Sigmoid colon (tissue), 7 donors: ENCODE results near the gene VSIG8. TPM values are rescaled to one million over a fixed set of nuclear protein-coding genes. Genes with fewer than 3 reads are reported as not detected.

Experiments
- DNase-seq: peaks from one replicate; pipeline ENCODE4 v3.0.0-alpha.2; 2019
- H3K27ac ChIP-seq, 4 donors: fragments of 200-600 bp; sonication (generic); one replicate each; pipeline ENCODE4 v1.5.1; 2016 to 2019; ENCODE audit warnings: mild to moderate bottlenecking in 1 of 4
- H3K27me3 ChIP-seq, 3 donors: fragments of 200-600 bp; sonication (generic); one replicate each; pipeline ENCODE4 v1.5.1; 2019; ENCODE audit warnings: mild to moderate bottlenecking in 1 of 3
- H3K36me3 ChIP-seq, 4 donors: fragments of 200-600 bp; sonication (generic); one replicate each; pipeline ENCODE4 v1.5.1; 2016 to 2019
- H3K4me1 ChIP-seq, 4 donors: fragments of 200-600 bp; sonication (generic); one replicate each; pipeline ENCODE4 v1.5.1; 2017 to 2019
- H3K4me3 ChIP-seq, 4 donors: fragments of 200-600 bp; sonication (generic); one replicate each; pipeline ENCODE4 v1.5.1; 2017 to 2019; ENCODE audit warnings: mild to moderate bottlenecking in 2 of 4, moderate library complexity in 1 of 4
- H3K9me3 ChIP-seq, 4 donors: fragments of 200-600 bp in 3 of 4; sonication (generic) in 3 of 4; one replicate each; pipeline versions ENCODE4 v1.5.1 to v1.6.1; 2013 to 2019
- EP300 ChIP-seq, 4 donors: sonication (generic); formaldehyde crosslinking; IDR thresholded peaks; one replicate each; pipeline ENCODE4 v1.6.1; 2017; ENCODE audit warnings: antibody characterized with exemption in 4 of 4
- POLR2A ChIP-seq, 2 donors: fragments of 450-650 bp; IDR thresholded peaks; one replicate each; pipeline ENCODE4 v1.6.1; 2016; ENCODE audit warnings: antibody characterized with exemption in 2 of 2, mild to moderate bottlenecking in 2 of 2, moderate library complexity in 2 of 2
- POLR2AphosphoS5 ChIP-seq, 4 donors: sonication (generic); formaldehyde crosslinking; IDR thresholded peaks; one replicate each; pipeline ENCODE4 v1.6.1; 2017; ENCODE audit warnings: antibody characterized with exemption in 4 of 4
- WGBS, 2 donors: extraction: QIAGEN DNeasy Blood & Tissue Kit; methylation state at CpG; one replicate each; pipeline ENCODE4 v1.1.7; 2013; 5-methylcytosine and 5-hydroxymethylcytosine counted together
- intact Hi-C: fragments of 100-400 bp; cut with DNase I; formaldehyde crosslinking; loops from one replicate; pipeline ENCODE4 v1.15.1; 2023
- polyA plus RNA-seq, 3 donors: library from polyadenylated mRNA; stranded (reverse); fragments of 200-250 nt; gene quantifications; one replicate each; pipeline ENCODE4 v1.2.3, GENCODE V29; 2013
- total RNA-seq, 4 donors: library from RNA; depleted of rRNA; stranded (reverse); fragments of >200 nt; gene quantifications; one replicate each; pipeline ENCODE4 v1.1.0, GENCODE V29; 2016
- TF ChIP-seq, protein P1 (sequence below), 4 experiments: fragments of 450-650 bp in 3 of 4; fragments of 200-600 bp in 1 of 4; IDR thresholded peaks; one replicate each; pipeline ENCODE4 v1.5.1; 2016 to 2019; ENCODE audit warnings: antibody characterized with exemption in 4 of 4, mild to moderate bottlenecking in 3 of 4, moderate library complexity in 2 of 4
- donor health status: healthy with polysubstance abuse.
- donor health status: Bipolar disorder and iron deficiency.
- donor health status: healthy.

Gene VSIG8
- total and polyA plus RNA-seq, 7 donors: 0.10 TPM; not detected in 6

DNA sequence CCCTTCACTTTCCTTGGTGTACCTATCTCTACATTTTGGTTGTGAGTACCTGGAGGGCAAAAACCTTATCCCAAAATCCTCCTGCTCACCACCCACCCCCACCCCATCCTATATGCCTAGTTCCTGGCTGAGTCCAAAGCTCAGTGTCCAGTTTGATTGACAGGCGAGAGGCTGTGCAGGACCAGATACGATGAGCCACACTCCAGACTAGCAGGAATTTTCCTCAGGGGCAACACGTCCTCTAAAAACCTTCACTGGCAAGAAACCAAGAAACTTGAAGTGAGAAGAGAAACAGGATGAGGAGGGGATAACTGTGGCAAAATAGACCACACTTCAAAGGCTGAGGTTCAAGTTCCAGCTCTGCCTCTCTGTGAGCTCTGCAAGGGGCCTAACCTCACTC is 36.9 kb downstream of the VSIG8 start:
- TF ChIP-seq POLR2A (IDR thresholded peaks at IDR 0.05): no peak
- H3K4me1 ChIP-seq: peaks cover 0 to 7% (median 3%) of the 10 kb centered on the region in 4 donors
- peaks cover 0 to 19% (median 0%) of the 10 kb centered on the region in 3 donors for H3K27me3 ChIP-seq
- WGBS, 2 donors: 68 to 75% methylated on average over 3 of the region's 3 CpGs
- H3K4me3 ChIP-seq: no peak overlapping the region
- no peaks in the 10 kb centered on the region for H3K36me3 ChIP-seq
- H3K9me3 ChIP-seq: no peaks in the 10 kb centered on the region
- intact Hi-C loops: no loop called here
- DNase-seq: no peak
- H3K27ac ChIP-seq: no peak overlapping the region

DNA sequence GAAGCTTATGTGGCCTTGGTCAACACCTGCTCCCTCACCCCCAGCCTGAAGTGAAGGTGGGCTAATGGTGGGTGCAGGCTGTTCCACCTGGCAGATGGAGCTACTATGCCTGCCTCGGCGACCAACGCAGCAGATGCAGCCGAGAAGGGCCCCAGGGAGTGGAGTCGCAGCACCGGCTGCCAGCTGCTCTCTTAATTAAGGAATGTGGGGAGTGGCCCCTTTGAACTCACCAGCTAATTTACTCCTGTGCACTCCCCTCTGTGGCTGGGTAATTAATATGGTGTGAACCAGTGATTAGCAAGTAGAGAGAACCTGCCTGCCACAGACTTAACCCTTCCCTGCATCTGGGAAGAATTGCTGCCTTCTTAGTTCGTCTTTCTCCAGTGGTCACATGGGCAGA is 39.1 kb downstream of the VSIG8 start:
- TF ChIP-seq EP300 (IDR thresholded peaks at IDR 0.05): no peak
- TF ChIP-seq, protein P1, sequence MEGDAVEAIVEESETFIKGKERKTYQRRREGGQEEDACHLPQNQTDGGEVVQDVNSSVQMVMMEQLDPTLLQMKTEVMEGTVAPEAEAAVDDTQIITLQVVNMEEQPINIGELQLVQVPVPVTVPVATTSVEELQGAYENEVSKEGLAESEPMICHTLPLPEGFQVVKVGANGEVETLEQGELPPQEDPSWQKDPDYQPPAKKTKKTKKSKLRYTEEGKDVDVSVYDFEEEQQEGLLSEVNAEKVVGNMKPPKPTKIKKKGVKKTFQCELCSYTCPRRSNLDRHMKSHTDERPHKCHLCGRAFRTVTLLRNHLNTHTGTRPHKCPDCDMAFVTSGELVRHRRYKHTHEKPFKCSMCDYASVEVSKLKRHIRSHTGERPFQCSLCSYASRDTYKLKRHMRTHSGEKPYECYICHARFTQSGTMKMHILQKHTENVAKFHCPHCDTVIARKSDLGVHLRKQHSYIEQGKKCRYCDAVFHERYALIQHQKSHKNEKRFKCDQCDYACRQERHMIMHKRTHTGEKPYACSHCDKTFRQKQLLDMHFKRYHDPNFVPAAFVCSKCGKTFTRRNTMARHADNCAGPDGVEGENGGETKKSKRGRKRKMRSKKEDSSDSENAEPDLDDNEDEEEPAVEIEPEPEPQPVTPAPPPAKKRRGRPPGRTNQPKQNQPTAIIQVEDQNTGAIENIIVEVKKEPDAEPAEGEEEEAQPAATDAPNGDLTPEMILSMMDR (IDR thresholded peaks at IDR 0.05): no peak
- TF ChIP-seq POLR2AphosphoS5 (IDR thresholded peaks at IDR 0.05): no peak
- TF ChIP-seq POLR2A (IDR thresholded peaks at IDR 0.05): no peak
- WGBS, 2 donors: 20 to 55% methylated on average over 7 of the region's 7 CpGs

DNA sequence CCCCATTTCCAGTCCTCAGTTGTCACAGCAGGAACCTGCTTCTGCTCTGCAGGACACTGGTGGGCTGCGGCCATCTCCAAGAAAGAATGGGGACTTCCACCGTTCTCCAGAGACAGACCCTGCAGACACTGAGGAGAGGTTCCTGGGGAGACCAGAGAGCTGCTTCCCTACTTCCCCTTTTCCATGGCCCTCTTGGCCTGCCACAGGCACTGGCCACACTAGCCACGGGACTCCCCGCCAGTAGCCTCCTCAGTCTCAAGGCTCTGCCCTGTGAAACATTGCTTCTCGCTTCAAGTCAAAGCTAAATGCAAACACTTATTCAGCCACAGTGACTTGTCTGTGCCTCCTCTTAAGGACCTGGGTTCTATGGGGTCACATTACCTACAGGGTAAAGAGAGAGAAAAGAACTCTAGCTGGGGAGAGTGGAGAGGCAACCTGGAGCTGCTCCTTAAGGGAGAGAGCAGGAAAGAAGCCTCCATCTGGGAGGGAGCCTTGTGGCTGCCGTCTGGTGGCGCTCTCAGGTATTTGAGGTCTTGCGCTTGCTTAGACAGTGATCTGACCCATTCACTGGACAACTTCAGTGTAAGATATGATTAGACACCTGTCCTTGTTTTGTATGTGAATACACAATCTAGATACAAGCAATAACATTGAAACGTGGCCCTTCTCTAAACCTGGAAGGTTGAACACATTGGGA is 41.1 kb downstream of the VSIG8 start:
- no peaks in the 10 kb centered on the region for H3K36me3 ChIP-seq
- intact Hi-C loops: no loop called here
- H3K4me1 ChIP-seq: no peaks in the 10 kb centered on the region
- WGBS, 2 donors: 49 to 81% methylated on average over 9 of the region's 9 CpGs
- no peak overlapping the region for H3K27ac ChIP-seq
- TF ChIP-seq POLR2AphosphoS5 (IDR thresholded peaks at IDR 0.05) (no peak), POLR2A (IDR thresholded peaks at IDR 0.05) (no peak)
- DNase-seq: no peak
- peaks cover 0 to 19% (median 0%) of the 10 kb centered on the region in 3 donors for H3K27me3 ChIP-seq
- H3K9me3 ChIP-seq: no peaks in the 10 kb centered on the region
- H3K4me3 ChIP-seq: no peak overlapping the region

More for the DNA sequence above, 39.1 kb downstream of the VSIG8 start:
- H3K4me3 ChIP-seq: no peak overlapping the region
- intact Hi-C loops: no loop called here
- H3K9me3 ChIP-seq: no peaks in the 10 kb centered on the region
- no peaks in the 10 kb centered on the region for H3K4me1 ChIP-seq
- H3K36me3 ChIP-seq: no peaks in the 10 kb centered on the region
- no peak for DNase-seq
- H3K27me3 ChIP-seq: peaks cover 0 to 19% (median 0%) of the 10 kb centered on the region in 3 donors
- no peak overlapping the region for H3K27ac ChIP-seq

DNA sequence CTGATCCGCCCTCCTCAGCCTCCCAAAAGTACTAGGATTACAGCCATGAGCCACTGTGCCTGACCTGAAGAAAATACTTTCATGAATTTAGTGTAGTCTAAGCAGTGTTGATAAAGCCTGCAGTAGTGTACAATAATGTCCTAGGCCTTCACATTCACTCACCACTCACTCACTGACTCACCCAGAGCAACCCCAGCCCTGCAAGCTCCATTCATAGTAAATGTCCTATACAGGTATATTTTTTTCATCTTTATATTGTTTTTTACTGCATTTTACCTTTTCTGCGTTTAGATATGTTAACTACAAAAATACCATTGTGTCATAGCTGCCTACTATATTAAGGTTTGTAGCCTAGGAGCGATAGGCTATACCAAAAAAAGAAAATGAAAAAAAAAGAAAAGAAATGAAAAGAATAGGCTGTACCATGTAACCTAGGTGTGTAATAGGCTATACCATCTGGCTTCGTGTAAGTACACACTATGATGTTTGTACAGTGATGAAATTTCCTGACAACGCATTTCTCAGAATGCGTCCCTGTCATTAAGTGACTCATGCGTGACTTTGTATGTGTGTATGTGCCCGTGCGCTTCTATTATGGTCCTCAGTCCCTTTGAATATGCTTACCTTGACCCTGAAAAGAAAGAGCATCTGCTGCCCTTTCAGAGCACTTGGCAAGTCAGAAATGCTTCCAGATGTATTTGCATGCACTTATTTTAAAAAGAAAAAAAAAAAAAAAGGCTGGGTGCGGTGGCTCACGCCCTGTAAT is 45.0 kb downstream of the VSIG8 start:
- no peak for TF ChIP-seq EP300 (IDR thresholded peaks at IDR 0.05)
- Histone ChIP-seq H3K4me1 (no peaks in the 10 kb centered on the region), H3K36me3 (no peaks in the 10 kb centered on the region), H3K4me3 (no peak overlapping the region), H3K27me3 (no peaks in the 10 kb centered on the region), H3K9me3 (no peaks in the 10 kb centered on the region), H3K27ac (no peak overlapping the region)
- no peak for DNase-seq
- WGBS, 2 donors: 27 to 66% methylated on average over 11 of the region's 11 CpGs
- intact Hi-C loops: no loop called here

DNA sequence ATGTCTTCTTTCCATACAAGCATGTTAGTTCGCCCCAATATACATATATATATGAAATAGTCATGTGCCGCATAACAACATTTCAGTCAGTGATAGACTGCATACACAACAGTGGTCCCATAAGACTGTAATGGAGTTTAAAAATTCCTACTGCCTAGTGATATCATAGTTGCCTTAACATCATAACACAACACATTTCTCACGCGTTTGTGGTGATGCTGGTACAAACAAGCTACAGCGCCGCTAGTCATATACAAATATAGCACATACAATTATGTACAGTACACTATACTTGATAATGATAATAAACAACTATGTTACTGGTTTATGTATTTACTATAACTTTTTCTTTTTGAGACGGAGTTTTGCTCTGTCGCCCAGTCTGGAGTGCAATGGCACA is 46.5 kb downstream of the VSIG8 start:
- Histone ChIP-seq H3K27ac (no peak overlapping the region), H3K4me1 (no peaks in the 10 kb centered on the region), H3K36me3 (no peaks in the 10 kb centered on the region), H3K4me3 (no peak overlapping the region), H3K27me3 (no peaks in the 10 kb centered on the region), H3K9me3 (no peaks in the 10 kb centered on the region)
- TF ChIP-seq POLR2A (IDR thresholded peaks at IDR 0.05) (no peak), POLR2AphosphoS5 (IDR thresholded peaks at IDR 0.05) (no peak), EP300 (IDR thresholded peaks at IDR 0.05) (no peak)
- TF ChIP-seq, protein P1 (IDR thresholded peaks at IDR 0.05): no peak
- WGBS, 2 donors: 89 to 96% methylated on average over 8 of the region's 8 CpGs
- intact Hi-C loops: no loop called here
- DNase-seq: no peak

DNA sequence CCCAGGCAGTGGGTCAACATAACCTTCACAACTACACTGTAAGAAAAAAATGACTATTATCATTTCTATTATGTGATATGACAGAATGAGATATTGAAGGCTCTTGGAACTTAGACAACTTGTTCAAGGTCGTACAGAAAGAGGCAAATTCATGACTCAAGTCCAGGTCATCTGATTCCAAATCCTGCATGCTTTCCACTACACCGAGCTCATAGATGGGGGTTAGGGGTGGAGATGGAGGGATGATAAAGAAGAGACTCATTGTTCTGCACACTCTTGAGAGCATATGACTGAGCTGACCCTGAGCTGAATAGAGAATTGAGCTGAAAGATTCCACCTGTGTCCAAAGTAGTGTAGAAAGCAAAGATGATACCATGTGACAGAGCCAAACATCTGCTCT is 57.5 kb downstream of the VSIG8 start:
- no peak overlapping the region for H3K27ac ChIP-seq
- intact Hi-C loops: loop anchor here (5.0 kb wide), 1 partner anchor 37 kb away; no protein-coding TSS in a partner anchor

More for the DNA sequence above, 57.5 kb downstream of the VSIG8 start:
- Histone ChIP-seq H3K27me3 (no peaks in the 10 kb centered on the region), H3K36me3 (no peaks in the 10 kb centered on the region), H3K9me3 (no peaks in the 10 kb centered on the region), H3K4me3 (no peak overlapping the region), H3K4me1 (no peaks in the 10 kb centered on the region)
- DNase-seq: no peak
- WGBS, 2 donors: 66 to 80% methylated on average over 2 of the region's 2 CpGs
- no peak for TF ChIP-seq POLR2AphosphoS5 (IDR thresholded peaks at IDR 0.05)
- TF ChIP-seq EP300 (IDR thresholded peaks at IDR 0.05): no peak
- no peak for TF ChIP-seq POLR2A (IDR thresholded peaks at IDR 0.05)
- TF ChIP-seq, protein P1 (IDR thresholded peaks at IDR 0.05): no peak
